AG04449 (cell line): ENCODE results near the gene VAT1.

Experiments
- CTCF ChIA-PET: fragments of 350-600 bp; formaldehyde crosslinking; extraction: SDS; loops from one replicate; lab custom pipeline; 2021; ENCODE audit warnings: antibody characterized with exemption; lab: Yijun Ruan, JAX
- POLR2A ChIA-PET: fragments of 400-600, 350-600 bp; formaldehyde crosslinking; extraction: SDS; loops from one replicate; lab custom pipeline; 2020; ENCODE audit warnings: antibody characterized with exemption, inconsistent platforms; lab: Yijun Ruan, JAX
- DNase-seq: peaks from one replicate; pipeline ENCODE4 v3.0.0-alpha.2; 2010; ENCODE audit warnings: low read depth, low spot score
- H3K4me3 ChIP-seq: 2 replicates; pipeline ENCODE4 v1.5.1; 2011; ENCODE audit warnings: low read depth, mild to moderate bottlenecking, control low read depth, low read length
- CTCF ChIP-seq: IDR thresholded peaks from one replicate; pipeline ENCODE4 v1.5.1; 2011; ENCODE audit warnings: mild to moderate bottlenecking, moderate library complexity, low read length, control low read depth, inconsistent platforms; ENCODE audit not compliant: insufficient read depth; ENCODE audit errors: missing control alignments

Gene VAT1

GRCh38 chr17:43021741-43022512 lies at the start of gene VAT1:
Gene VAT1, minus strand, starts transcription at chr17:43022385. Its CDS starts 63 bp downstream, at chr17:43022322.
- ChIA-PET CTCF (interaction anchor here (1.5 to 2.2 kb wide), 2 partner anchors 24 to 149 kb away, joined by 3 to 6 read pairs; partner anchors contain the start of genes NBR1 and RPL27), POLR2A (interaction anchor here (0.6 to 2.0 kb wide), 4 partner anchors 24 to 1087 kb away, joined by 3 to 13 read pairs (median 7); partner anchors contain the start of gene RPL27)
- no peak for DNase-seq
- peak within 1 kb of the TSS; percentile 98 for H3K4me3 ChIP-seq
- no peak for TF ChIP-seq CTCF

GRCh38 chr17:43070872-43071271 lies 48.7 kb upstream of the VAT1 start:
- no peak for TF ChIP-seq CTCF
- ChIA-PET POLR2A (no interaction called here), CTCF (interaction anchor here (0.9 to 1.4 kb wide), 2 partner anchors 16 to 46 kb away, joined by 4 read pairs; no protein-coding TSS in a partner anchor)
- no peak overlapping the region for H3K4me3 ChIP-seq
- no peak for DNase-seq

GRCh38 chr17:43070257-43070656 lies 48.1 kb upstream of the VAT1 start:
- CTCF ChIA-PET: interaction anchor here (0.9 to 1.4 kb wide), 2 partner anchors 15 to 46 kb away, joined by 4 read pairs; no protein-coding TSS in a partner anchor

GRCh38 chr17:43069368-43069898 lies 47.2 kb upstream of the VAT1 start:
- TF ChIP-seq CTCF: no peak
- CTCF ChIA-PET: interaction anchor here (0.6 to 1.2 kb wide), 3 partner anchors 9 to 45 kb away, joined by 3 to 5 read pairs (median 3); no protein-coding TSS in a partner anchor
- H3K4me3 ChIP-seq: no peak overlapping the region
- POLR2A ChIA-PET: no interaction called here
- DNase-seq: no peak

More at GRCh38 chr17:43070257-43070656, 48.1 kb upstream of the VAT1 start:
- no peak for DNase-seq
- no peak overlapping the region for H3K4me3 ChIP-seq
- TF ChIP-seq CTCF: no peak
- POLR2A ChIA-PET: no interaction called here

- no peak for TF ChIP-seq CTCF
- ChIA-PET POLR2A (no interaction called here), CTCF (interaction anchor here (0.6 to 1.3 kb wide), 4 partner anchors 8 to 44 kb away, joined by 3 to 5 read pairs (median 4); no protein-coding TSS in a partner anchor)
- no peak overlapping the region for H3K4me3 ChIP-seq
- no peak for DNase-seq
These were observed 46.6 kb upstream of the VAT1 start for GRCh38 chr17:43068570-43069367.
